Muscle of leg (tissue), 11 donors: ENCODE measurements around the gene RIMBP2. TPM values are rescaled to one million over a fixed set of nuclear protein-coding genes. Genes with fewer than 3 reads are reported as not detected.

Experiments
- DNase-seq: peaks from one replicate; pipeline ENCODE4 v3.0.0; 2013
- H3K27ac ChIP-seq: one replicate; pipeline ENCODE4 v1.5.1; 2013; ENCODE audit warnings: mild to moderate bottlenecking, low read length, control low read depth
- H3K27me3 ChIP-seq: one replicate; pipeline ENCODE4 v1.6.1; 2013; ENCODE audit warnings: low read length; ENCODE audit not compliant: control insufficient read depth, insufficient read depth
- H3K36me3 ChIP-seq: one replicate; pipeline ENCODE4 v1.6.1; 2013; ENCODE audit warnings: low read length; ENCODE audit not compliant: control insufficient read depth, insufficient read depth
- H3K4me1 ChIP-seq: one replicate; pipeline ENCODE4 v1.6.1; 2013; ENCODE audit warnings: low read length; ENCODE audit not compliant: control insufficient read depth, insufficient read depth
- H3K4me3 ChIP-seq: one replicate; pipeline ENCODE4 v1.5.1; 2013; ENCODE audit warnings: low read length, control low read depth
- H3K9me3 ChIP-seq: replicated peaks from 2 replicates; pipeline ENCODE4 v1.6.1; 2013; ENCODE audit warnings: low read depth, low read length; ENCODE audit not compliant: control insufficient read depth
- WGBS: methylation state at CpG from one replicate; pipeline ENCODE4 v1.1.5; 2013; ENCODE audit warnings: missing lambda C conversion rate; ENCODE audit not compliant: insufficient coverage; 5-methylcytosine and 5-hydroxymethylcytosine counted together
- polyA plus RNA-seq, 8 donors: library from polyadenylated mRNA; unstranded; fragments of 120-200 nt; gene quantifications; one replicate each; pipeline versions ENCODE4 v1.2.1 to v1.2.3, GENCODE V29; 2013; ENCODE audit warnings: inconsistent platforms in 1 of 8, low replicate concordance in 1 of 8; ENCODE audit not compliant: insufficient read length in 8 of 8, insufficient read depth in 1 of 8
- total RNA-seq: library from RNA; stranded (reverse); fragments of 120-200 nt; gene quantifications from one replicate; pipeline ENCODE4 v1.2.4, GENCODE V29; 2013

RIMBP2 gene
- total and polyA plus RNA-seq, 9 donors, result 0.46 to 2.1 (median 0.87) TPM

DNA sequence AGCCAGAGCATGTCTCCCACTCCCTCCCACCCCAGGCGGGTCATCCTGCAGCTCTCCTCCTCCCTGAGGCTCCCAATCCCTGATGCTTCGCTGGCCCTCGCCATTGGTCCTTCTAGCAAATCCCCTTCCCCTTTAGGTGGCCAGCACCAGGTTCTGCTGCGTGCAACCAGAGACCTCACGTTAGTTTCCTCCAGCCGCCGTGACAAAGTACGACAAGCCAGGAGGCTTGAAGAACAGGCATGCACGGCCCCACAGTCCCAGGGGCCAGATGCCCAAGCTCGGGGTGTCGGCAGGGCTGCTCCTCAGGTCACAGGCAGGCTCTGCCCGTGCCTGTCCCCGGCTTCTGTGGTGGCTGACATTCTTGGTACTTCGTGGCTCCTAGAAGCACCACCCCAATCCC is 95.8 kb downstream of the RIMBP2 start:
- no peak overlapping the region for H3K4me3 ChIP-seq
- no peaks in the 10 kb centered on the region for H3K4me1 ChIP-seq
- WGBS, result 82% methylated on average over 14 of the region's 14 CpGs
- H3K9me3 ChIP-seq, result no peaks in the 10 kb centered on the region
- H3K27ac ChIP-seq, result no peak overlapping the region
- H3K27me3 ChIP-seq, result no peaks in the 10 kb centered on the region
- DNase-seq, result no peak
- no peaks in the 10 kb centered on the region for H3K36me3 ChIP-seq

GRCh38 chr12:130619385-130620001 is 96.6 kb downstream of the RIMBP2 start:
- H3K4me1 ChIP-seq, result no peaks in the 10 kb centered on the region
- no peaks in the 10 kb centered on the region for H3K36me3 ChIP-seq
- no peak for DNase-seq
- no peaks in the 10 kb centered on the region for H3K27me3 ChIP-seq
- no peak overlapping the region for H3K4me3 ChIP-seq
- 80% methylated on average over 12 of the region's 16 CpGs for WGBS
- H3K27ac ChIP-seq, result no peak overlapping the region
- H3K9me3 ChIP-seq, result no peaks in the 10 kb centered on the region

DNA sequence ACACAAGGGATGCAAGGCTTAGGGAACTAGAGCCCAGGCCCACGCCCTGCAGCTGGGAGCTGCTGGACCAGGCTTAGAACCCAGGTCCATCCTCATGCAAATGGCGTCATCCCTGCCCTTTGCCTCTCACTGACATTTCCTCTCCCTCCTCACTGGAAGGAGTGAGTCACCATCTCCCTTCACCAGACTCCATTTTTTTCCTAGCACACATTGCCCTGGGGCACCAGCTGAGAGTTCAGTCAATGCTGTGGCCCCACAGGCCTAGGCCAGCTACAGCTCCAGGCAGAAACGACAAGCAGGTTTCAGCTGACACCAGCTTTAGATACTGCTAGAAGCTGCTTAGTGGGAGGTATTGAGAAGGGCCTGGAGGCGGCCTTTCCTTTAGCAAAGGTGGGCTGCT is 98.9 kb downstream of the RIMBP2 start:
- 65% methylated on average over 3 of the region's 4 CpGs for WGBS
- no peaks in the 10 kb centered on the region for H3K4me1 ChIP-seq
- no peaks in the 10 kb centered on the region for H3K36me3 ChIP-seq
- H3K27me3 ChIP-seq, result no peaks in the 10 kb centered on the region
- no peak overlapping the region for H3K27ac ChIP-seq
- no peak for DNase-seq
- H3K9me3 ChIP-seq, result no peaks in the 10 kb centered on the region
- no peak overlapping the region for H3K4me3 ChIP-seq

GRCh38 chr12:130615861-130616345 is 100.2 kb downstream of the RIMBP2 start:
- H3K4me1 ChIP-seq, result no peaks in the 10 kb centered on the region
- 74% methylated on average over 16 of the region's 16 CpGs for WGBS

DNA sequence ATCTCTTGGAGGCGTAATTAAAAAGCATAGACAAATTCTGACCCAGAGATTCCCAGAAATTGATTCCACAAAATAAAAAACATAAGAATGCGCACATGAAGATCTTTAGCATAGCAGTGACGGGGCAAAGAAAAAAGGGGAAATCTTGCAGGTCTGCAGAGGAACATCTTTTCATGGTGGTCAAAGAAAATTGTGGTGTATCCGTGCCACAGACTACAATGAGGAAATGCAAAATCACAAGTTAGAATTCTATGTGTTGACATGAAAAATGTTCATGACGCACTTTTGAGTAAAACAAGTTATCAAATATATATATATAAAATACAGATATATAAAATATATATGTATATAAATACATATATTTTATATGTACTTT is 101.6 kb downstream of the RIMBP2 start:
- no peaks in the 10 kb centered on the region for H3K4me1 ChIP-seq
- DNase-seq, result no peak
- H3K9me3 ChIP-seq, result no peaks in the 10 kb centered on the region
- no peaks in the 10 kb centered on the region for H3K27me3 ChIP-seq
- H3K27ac ChIP-seq, result no peak overlapping the region
- no peaks in the 10 kb centered on the region for H3K36me3 ChIP-seq
- no CpG with 5 or more reads among the region's 5 CpGs for WGBS
- no peak overlapping the region for H3K4me3 ChIP-seq

More at GRCh38 chr12:130615861-130616345, 100.2 kb downstream of the RIMBP2 start:
- H3K4me3 ChIP-seq, result no peak overlapping the region
- H3K36me3 ChIP-seq, result no peaks in the 10 kb centered on the region
- no peak overlapping the region for H3K27ac ChIP-seq
- H3K27me3 ChIP-seq, result no peaks in the 10 kb centered on the region
- no peak for DNase-seq
- no peaks in the 10 kb centered on the region for H3K9me3 ChIP-seq

- Histone ChIP-seq H3K9me3 (no peaks in the 10 kb centered on the region), H3K36me3 (no peaks in the 10 kb centered on the region), H3K4me3 (no peak overlapping the region), H3K27me3 (no peaks in the 10 kb centered on the region), H3K27ac (no peak overlapping the region), H3K4me1 (no peaks in the 10 kb centered on the region)
- 78% methylated on average over 6 of the region's 14 CpGs for WGBS
- DNase-seq, result no peak
Measured at GRCh38 chr12:130613831-130614529, 102.1 kb downstream of the RIMBP2 start.

GRCh38 chr12:130613131-130613530 is 103.0 kb downstream of the RIMBP2 start:
- no peaks in the 10 kb centered on the region for H3K9me3 ChIP-seq
- whole genome bisulfite sequencing, result 99% methylated on average over 7 of the region's 14 CpGs
- DNase-seq, result no peak
- H3K27me3 ChIP-seq, result no peaks in the 10 kb centered on the region
- no peak overlapping the region for H3K27ac ChIP-seq
- no peaks in the 10 kb centered on the region for H3K4me1 ChIP-seq
- no peak overlapping the region for H3K4me3 ChIP-seq
- no peaks in the 10 kb centered on the region for H3K36me3 ChIP-seq

DNA sequence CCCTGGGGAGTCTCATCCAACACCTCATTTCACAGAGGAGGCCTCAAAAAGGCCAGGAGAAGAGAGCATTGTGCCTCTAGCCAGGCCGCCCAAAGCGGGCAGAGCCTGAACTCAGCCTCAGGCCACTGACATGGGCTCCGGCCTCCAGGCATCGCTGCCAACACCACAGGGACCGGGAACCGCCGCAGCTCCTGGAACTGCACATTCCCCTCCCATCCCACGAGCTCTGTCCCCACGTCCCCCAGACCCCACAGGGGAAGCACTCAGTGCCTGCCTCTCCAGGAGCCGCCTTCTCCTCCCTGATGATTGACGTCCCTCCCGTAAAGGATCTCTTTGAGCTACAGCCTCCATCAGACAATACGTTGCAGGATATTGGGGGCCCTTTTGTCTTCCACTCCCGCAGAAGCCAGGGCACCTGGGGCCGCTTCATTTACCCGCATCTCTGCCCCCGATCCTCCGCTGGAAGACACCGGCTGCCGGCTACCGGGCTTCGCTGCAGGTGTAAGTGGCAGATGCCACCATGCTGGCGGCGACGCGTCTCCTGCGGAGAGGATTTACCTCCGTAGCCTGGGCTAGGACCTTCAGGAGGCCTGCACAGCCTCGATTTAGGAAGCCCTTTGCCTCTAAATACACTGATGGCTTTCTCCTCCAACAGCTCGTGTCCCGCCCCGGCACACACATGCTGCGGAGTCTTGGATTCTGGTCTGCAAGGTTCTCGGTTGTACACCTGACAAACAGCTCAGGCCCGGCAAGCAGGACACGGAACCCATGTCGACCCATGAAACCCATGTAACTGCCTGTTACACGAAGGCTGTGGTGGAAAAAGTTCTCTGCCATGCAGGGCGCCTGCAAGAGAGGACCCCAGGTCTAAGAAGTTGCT is 104.8 kb downstream of the RIMBP2 start:
- Histone ChIP-seq H3K36me3 (no peaks in the 10 kb centered on the region), H3K27me3 (no peaks in the 10 kb centered on the region), H3K27ac (no peak overlapping the region), H3K9me3 (no peaks in the 10 kb centered on the region), H3K4me1 (no peaks in the 10 kb centered on the region), H3K4me3 (no peak overlapping the region)
- DNase-seq, result no peak
- WGBS, result 84% methylated on average over 39 of the region's 39 CpGs

GRCh38 chr12:130609966-130610365 is 106.1 kb downstream of the RIMBP2 start:
- WGBS, result 56% methylated on average over 8 of the region's 11 CpGs
- Histone ChIP-seq H3K9me3 (no peaks in the 10 kb centered on the region), H3K27me3 (no peaks in the 10 kb centered on the region), H3K36me3 (no peaks in the 10 kb centered on the region), H3K4me1 (no peaks in the 10 kb centered on the region), H3K4me3 (no peak overlapping the region), H3K27ac (no peak overlapping the region)
- DNase-seq, result no peak

- no peaks in the 10 kb centered on the region for H3K27me3 ChIP-seq
- DNase-seq, result no peak
- H3K4me1 ChIP-seq, result no peaks in the 10 kb centered on the region
- no peaks in the 10 kb centered on the region for H3K36me3 ChIP-seq
- H3K9me3 ChIP-seq, result no peaks in the 10 kb centered on the region
- H3K4me3 ChIP-seq, result no peak overlapping the region
- WGBS, result 87% methylated on average over 3 of the region's 7 CpGs
- no peak overlapping the region for H3K27ac ChIP-seq
Measured at GRCh38 chr12:130608831-130609230, 107.3 kb downstream of the RIMBP2 start.
